HUDEP-2 (cell line): Measurements from ENCODE around the gene TTC4.
A peak's percentile ranks its signal among the peaks of the same experiment; 100 is the strongest.

Source experiments
- DNase-seq, 76 experiments: peaks; one replicate each; lab custom pipeline; 2025; ENCODE audit not compliant: unreplicated experiment in 76 of 76; lab: John Stamatoyannopoulos, UW

Gene TTC4

GRCh38 chr1:54703471-54703870 is 12.2 kb upstream of the TTC4 start:
- DNase-seq, result no peak

DNA sequence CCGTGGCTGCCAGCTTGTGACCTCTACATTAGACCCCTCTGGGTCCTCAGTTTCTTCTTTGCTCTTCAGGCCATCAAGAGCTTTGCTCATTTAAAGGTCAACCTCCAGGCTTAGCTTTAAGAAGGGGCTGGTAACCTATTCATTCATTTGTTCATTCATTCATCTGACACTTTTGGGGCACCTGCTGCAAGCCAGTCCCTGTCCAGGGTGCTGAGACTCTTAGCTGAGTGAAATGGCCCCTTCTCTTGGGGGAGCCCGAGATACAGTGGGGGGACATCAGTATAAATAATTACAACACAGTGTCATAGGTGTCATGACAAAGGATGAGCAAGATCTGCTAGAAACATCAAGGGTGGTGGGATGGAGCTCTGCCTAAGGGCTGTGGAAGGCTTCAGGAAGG is 10.5 kb upstream of the TTC4 start:
- DNase-seq, result no peak

- DNase-seq, result no peak
These were observed 9.2 kb upstream of the TTC4 start for GRCh38 chr1:54706419-54706818.

DNA sequence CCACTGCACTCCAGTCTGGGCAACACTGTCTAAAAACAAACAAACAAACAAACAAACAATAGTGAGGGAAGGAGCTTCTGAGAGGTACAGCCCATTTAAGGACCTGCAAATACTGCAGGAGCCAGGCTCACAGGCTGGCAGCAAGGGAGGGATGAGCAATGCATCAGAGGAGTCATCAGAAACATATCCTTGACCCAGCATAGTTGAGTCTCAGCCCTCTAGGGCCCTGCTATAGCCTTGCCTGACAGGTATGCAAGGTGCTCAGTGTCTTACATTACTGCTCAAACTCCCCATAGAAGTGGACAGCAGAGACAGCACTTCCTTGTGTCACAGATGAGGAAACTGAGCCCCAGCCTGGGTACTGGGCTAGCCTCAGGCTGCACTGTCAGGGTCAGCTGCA is 7.3 kb upstream of the TTC4 start:
- no peak for DNase-seq

- DNase-seq, result no peak
These were observed 5.9 kb upstream of the TTC4 start for GRCh38 chr1:54709547-54710292.

DNA sequence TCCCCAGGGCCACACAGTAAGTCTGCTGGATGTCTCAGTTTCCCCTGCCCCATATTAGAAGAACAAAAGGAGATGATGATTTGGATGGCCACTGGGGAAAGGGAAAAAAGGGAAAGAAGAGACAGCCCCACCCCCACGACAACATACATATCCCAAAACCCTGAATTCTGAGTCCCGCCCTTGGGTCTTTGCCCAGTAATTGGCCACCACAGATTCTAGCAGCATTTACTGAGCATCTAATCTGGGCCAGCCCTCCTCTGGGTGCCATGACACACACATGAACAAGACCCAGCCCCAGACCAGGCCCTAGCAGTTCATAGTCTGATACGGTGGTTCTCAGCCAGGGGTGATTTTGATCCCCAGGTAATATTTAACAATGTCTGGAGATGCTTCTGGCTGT is 5.2 kb upstream of the TTC4 start:
- no peak for DNase-seq

DNA sequence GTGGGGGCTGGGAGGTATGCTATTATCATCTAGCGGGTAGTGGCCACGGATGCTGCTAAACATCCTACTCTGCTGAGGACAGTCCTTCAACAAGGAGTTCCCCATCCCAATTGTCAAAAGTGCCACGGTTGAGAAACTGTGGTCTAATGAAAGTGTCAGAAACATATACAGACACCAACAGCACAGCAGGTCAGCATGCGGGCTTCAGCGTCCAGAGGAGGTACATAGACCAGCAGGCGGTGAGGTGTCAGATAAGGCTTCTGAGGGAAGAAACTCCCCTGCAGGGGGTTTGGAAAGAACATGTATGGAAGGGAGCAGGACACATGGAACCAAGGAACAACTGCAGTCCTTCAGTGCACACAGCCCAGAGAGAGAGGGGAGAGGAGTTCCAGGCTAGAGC is 4.8 kb upstream of the TTC4 start:
- no peak for DNase-seq

DNA sequence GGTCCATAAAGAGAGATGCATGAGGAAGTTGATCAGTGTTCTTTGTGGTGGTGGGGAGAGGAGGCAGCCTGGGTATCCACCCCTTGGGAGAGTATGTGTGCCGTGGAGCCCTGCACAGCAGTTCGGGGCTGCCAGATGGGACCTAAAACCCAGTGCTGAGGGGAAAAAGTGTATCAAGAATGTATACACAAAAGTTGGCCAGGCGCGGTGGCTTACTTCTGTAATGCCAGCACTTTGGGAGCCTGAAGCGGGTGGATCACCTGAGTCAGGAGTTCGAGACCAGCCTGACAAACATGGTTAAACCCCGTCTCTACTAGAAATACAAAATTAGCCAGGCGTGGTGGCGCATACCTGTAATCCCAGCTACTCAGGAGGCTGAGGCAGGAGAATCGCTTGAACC is 4.1 kb upstream of the TTC4 start:
- DNase-seq, result no peak

DNA sequence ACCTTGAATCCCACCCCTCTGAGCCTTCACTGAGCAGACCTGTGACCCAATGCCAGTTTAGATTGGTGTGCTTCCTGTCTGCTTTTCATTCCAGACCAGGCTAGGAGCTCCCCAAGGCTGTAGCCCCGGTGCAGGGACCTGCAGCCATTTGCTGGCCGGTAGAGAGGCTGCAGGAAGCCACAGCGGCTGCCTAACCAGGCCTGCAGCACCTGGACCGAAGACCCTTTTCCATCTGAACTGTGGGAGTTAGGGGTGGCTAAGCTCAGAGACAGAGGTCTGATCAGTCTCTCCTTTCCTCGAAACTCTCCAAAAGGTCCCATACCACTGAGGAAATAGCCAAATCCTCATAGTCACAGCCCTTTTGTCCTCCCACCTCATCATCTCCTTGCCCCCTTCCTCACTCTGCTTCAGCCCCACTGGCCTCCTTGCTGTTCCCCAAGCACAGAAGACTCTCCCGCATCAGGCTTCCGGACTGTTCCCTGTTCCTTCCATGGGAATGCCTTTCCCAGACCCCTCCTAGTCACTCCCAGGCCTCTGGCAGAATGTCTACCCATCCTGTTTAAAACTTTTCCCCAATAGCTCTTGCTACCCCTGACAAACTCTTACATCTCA is 674 bp upstream of the TTC4 start:
- DNase-seq, result no peak

GRCh38 chr1:54716299-54717047 is 812 bp downstream of the TTC4 start:
- peak in 4 of 76 experiments; percentile 3 to 39 (median 28) for DNase-seq

DNA sequence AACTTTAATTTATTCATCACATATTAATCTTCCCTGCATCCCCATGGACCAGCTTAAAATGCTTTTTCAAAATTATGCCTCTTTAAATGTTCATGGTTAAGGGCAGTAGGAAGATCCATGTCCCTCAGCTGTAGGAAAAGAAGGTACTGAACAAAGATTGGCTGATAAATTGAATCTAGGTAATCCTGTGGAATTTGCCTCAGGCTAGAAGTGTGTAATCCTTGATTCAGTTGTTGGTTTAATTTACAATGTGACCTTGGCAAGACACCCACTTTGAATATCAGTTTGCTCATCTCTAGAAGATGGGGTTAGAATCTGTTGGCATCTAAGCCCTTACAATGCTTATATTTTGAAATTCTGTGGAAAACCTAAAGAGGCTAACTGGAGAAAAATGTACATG is 6.1 kb downstream of the TTC4 start:
- no peak for DNase-seq

DNA sequence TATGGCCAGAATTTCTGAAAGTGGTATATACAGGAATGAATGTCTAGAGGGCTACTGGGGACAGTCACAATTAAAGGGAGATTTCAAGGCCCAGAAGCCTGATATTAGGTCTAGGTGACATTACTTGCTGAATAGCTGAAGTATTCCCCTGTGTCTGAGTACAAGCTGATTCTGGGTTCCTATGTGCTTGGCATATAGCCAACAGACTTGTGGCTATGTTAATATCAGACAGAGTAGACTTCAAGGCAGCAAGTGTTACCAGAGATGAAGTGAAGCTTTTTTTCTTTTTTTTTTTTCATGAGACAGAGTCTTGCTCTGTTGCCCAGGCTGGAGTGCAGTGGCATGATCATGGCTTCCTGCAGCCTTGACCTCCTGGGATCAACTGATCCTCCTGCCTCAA is 8.3 kb downstream of the TTC4 start:
- peak in 1 of 76 experiments; percentile 1 for DNase-seq

DNA sequence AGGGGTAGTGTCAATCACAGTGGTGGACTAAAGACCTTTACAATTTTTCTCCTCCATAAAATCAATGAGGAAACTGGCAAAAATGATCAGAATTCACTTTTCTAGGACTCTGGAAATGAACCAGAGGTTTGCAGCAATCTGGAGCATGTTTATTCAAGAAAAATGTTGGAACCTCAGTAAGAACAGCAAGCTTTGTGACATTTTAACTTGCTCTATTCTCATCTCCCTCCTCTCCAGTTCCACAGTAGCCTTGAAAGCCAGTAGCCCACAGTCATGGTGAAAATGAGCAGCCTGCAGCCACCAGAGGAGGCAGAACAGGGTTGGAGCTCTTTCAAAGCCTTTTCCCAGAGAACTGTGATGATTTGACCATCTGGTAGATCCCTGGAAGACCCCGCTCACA is 9.1 kb downstream of the TTC4 start:
- no peak for DNase-seq

GRCh38 chr1:54728027-54728426 is 12.4 kb downstream of the TTC4 start:
- DNase-seq, result no peak

GRCh38 chr1:54736685-54737084 is 21.0 kb downstream of the TTC4 start:
- DNase-seq, result no peak

- no peak for DNase-seq
These were observed 22.6 kb downstream of the TTC4 start for GRCh38 chr1:54738244-54738643.

DNA sequence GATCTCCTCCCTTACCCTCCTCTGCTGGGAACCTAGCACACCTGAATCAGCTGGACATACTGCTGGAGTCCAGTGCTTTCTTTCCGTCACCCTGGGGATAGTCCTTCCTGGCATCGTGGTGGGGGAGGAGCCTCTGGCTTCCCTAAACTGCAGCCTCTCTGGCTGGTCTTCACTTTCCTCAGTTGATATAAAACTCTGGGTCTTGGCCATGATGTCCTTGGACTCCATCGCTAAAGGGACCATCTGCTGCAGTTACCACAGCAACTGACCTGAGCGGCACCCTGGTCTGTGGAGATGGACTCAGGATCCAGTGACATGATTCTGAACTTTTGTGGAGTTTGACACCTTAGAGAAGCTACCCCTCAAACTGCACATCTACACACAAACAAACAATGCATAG is 25.9 kb downstream of the TTC4 start:
- DNase-seq, result no peak

GRCh38 chr1:54742282-54742681 is 26.6 kb downstream of the TTC4 start:
- no peak for DNase-seq

GRCh38 chr1:54743416-54744226 is 28.0 kb downstream of the TTC4 start:
- no peak for DNase-seq

GRCh38 chr1:54744696-54745095 is 29.0 kb downstream of the TTC4 start:
- DNase-seq, result no peak

DNA sequence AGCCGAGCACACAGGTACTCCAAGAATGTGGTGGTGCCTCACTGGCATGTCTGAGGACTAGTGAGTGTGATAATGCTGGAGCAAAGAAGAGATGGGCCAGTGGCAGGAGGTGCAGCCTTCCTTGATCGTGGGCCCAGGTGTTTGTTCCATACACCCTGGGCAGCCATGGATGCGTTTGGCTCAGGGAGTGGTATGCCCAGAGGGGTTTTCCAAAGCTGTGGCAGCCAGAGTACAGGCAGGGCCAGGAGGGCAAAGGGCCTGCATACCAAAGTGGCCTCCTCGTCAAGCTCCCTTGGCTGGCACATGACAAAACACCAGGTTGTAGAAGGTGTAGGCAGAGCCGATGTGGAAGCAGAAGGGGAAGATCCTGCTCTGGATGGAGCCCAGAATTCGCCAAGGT is 29.6 kb downstream of the TTC4 start:
- DNase-seq, result no peak
